ENCODE data around the gene TBCE.

DNA sequence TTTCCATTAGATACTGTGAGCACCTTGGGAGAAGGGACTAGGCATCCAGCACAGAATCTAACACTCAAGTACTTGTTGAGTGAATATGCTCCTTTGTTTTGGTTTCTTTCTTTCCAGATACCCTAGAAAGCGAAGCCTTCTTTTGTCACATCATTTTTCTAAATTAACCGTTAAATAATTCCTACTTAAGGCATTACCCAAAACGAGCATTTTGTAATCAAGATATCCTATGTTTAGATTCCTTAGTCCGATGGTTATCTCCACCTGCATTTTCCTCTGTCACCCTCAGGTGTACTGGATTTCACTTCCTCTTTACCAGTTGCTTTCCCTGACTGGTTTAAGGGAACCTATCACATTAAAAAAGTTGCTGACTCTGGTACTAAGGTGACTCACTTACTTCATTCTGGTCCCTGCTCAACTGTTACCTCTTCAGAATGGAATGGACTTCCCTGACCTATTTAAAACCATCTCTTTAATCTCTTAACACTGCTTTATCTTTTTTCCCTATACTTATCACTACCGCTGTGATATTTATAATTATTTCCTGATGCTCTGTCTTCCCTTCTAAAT, 133.8 kb downstream of the TBCE start:
- no peak for TF ChIP-seq POLR2A (IDR thresholded peaks at IDR 0.05)
- TF ChIP-seq CTCF (IDR thresholded peaks at IDR 0.05 in 4 of 5, conservative IDR thresholded peaks at IDR 0.05 in 1 of 5) = no peak

All from gastrocnemius medialis (tissue), 4 donors.